ENCODE results near the gene ARFRP1. TPM values are rescaled to one million over a fixed set of nuclear protein-coding genes. Genes with fewer than 3 reads are reported as not detected.

Gene ARFRP1
- total RNA-seq, 1 donor from 2014 or later, result 46.1 TPM

DNA sequence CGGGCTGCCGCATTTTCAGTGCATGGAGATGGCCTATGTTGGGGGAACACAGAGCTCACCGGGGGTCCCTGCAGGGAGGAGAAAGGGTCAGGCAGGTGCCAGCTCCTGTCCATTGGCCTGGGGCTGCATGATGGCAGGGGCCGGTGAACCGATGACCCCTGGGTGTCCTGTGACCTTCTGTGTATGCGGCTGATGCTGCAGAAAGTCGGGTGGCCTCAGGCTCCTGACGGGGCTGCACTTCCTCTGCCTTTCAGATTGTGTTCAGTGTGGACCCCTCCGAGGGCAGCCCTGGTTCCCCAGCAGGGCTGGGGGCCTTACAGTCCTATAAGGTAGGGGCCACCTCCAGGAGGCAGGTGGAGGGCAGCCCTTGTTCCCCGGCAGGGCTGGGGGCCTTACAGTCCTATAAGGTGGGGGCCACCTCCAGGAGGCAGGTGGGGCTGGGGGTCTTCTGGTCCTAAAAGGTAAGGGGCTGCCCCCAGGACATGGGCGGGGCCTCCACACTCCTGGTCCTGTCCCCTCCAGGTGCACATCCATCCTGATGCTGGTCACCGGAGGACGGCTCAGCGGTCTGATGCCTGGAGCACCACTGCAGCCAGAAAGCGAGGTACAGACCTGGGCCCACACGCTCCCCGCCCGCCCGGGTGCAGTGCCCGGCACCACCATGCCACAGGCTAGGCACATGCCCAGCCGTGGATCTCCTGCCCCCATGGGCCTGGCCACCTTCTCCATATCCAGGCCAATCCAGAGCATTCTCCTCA lies 22.3 kb downstream of the ARFRP1 start:
- no peaks in the 10 kb centered on the region for H3K27me3 Mint-ChIP-seq (ENCODE audit: unreplicated experiment)
- DNase-seq (ENCODE audit: extremely low spot score, unreplicated experiment), result no peak
- TF ChIP-seq, protein P1, sequence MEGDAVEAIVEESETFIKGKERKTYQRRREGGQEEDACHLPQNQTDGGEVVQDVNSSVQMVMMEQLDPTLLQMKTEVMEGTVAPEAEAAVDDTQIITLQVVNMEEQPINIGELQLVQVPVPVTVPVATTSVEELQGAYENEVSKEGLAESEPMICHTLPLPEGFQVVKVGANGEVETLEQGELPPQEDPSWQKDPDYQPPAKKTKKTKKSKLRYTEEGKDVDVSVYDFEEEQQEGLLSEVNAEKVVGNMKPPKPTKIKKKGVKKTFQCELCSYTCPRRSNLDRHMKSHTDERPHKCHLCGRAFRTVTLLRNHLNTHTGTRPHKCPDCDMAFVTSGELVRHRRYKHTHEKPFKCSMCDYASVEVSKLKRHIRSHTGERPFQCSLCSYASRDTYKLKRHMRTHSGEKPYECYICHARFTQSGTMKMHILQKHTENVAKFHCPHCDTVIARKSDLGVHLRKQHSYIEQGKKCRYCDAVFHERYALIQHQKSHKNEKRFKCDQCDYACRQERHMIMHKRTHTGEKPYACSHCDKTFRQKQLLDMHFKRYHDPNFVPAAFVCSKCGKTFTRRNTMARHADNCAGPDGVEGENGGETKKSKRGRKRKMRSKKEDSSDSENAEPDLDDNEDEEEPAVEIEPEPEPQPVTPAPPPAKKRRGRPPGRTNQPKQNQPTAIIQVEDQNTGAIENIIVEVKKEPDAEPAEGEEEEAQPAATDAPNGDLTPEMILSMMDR (IDR thresholded peaks at IDR 0.05), result no peak
- H3K9me3 Mint-ChIP-seq (ENCODE audit: unreplicated experiment), result no peaks in the 10 kb centered on the region
- H3K27ac Mint-ChIP-seq (ENCODE audit: unreplicated experiment), result peak overlapping the region; percentile 47
- no peak overlapping the region for H3K4me3 Mint-ChIP-seq (ENCODE audit: unreplicated experiment)
- peaks cover 47% of the 10 kb centered on the region for H3K4me1 Mint-ChIP-seq (ENCODE audit: unreplicated experiment)
- no peaks in the 10 kb centered on the region for H3K36me3 Mint-ChIP-seq (ENCODE audit: unreplicated experiment)

DNA sequence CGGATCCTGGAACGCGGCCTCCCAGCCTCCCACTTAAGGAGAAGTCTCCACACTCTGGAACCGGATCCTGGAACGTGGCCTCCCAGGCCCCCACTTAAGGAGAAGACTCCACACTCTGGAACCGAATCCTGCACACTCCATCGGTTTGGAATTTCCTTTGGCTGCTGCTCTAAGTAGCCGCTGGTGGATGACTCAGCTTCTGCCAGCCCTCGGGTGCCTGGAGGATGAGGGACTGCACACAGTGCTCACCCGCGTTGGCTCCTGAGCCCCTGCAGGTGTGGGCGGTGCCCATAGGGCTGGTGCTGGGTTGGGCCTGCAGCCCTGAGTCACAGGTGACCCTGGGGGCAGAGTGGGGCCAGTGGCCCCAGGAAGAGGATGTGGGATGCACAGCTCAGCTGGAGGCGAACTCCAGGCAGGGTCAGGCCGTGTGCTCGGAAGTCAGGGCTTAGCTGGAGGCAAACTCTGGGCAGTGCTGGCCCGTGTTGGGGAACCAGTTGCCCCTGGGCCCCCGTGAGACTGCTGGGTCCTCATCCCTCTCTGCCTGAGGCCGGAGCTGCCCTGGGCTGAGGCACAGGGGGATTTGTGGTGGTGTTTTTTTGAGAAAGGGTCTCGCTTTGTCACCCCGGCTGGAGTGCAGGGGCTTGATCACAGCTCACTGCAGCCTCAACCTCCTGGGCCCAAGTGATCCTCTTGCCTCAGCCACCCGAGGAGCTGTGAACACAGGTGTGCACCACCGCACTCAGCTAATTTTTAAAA lies 25.2 kb downstream of the ARFRP1 start:
- TF ChIP-seq, protein P1 (IDR thresholded peaks at IDR 0.05), result no peak
- no peaks in the 10 kb centered on the region for H3K27me3 Mint-ChIP-seq (ENCODE audit: unreplicated experiment)
- peaks cover 2% of the 10 kb centered on the region for H3K36me3 Mint-ChIP-seq (ENCODE audit: unreplicated experiment)
- no peak overlapping the region for H3K4me3 Mint-ChIP-seq (ENCODE audit: unreplicated experiment)
- DNase-seq (ENCODE audit: extremely low spot score, unreplicated experiment), result no peak
- peak overlapping the region; percentile 88 for H3K27ac Mint-ChIP-seq (ENCODE audit: unreplicated experiment)
- H3K4me1 Mint-ChIP-seq (ENCODE audit: unreplicated experiment), result peaks cover 43% of the 10 kb centered on the region
- H3K9me3 Mint-ChIP-seq (ENCODE audit: unreplicated experiment), result no peaks in the 10 kb centered on the region

- no peak overlapping the region for H3K4me3 Mint-ChIP-seq (ENCODE audit: unreplicated experiment)
- no peaks in the 10 kb centered on the region for H3K27me3 Mint-ChIP-seq (ENCODE audit: unreplicated experiment)
- peak overlapping the region; percentile 88 for H3K27ac Mint-ChIP-seq (ENCODE audit: unreplicated experiment)
These were observed 26.1 kb downstream of the ARFRP1 start for GRCh38 chr20:63681609-63682142.

GRCh38 chr20:63680857-63681608 lies 26.7 kb downstream of the ARFRP1 start:
- H3K4me3 Mint-ChIP-seq (ENCODE audit: unreplicated experiment), result no peak overlapping the region
- H3K4me1 Mint-ChIP-seq (ENCODE audit: unreplicated experiment), result peaks cover 30% of the 10 kb centered on the region
- H3K9me3 Mint-ChIP-seq (ENCODE audit: unreplicated experiment), result no peaks in the 10 kb centered on the region
- TF ChIP-seq, protein P1 (IDR thresholded peaks at IDR 0.05), result no peak
- DNase-seq (ENCODE audit: extremely low spot score, unreplicated experiment), result no peak
- no peak overlapping the region for H3K27ac Mint-ChIP-seq (ENCODE audit: unreplicated experiment)
- H3K36me3 Mint-ChIP-seq (ENCODE audit: unreplicated experiment), result peaks cover 12% of the 10 kb centered on the region
- no peaks in the 10 kb centered on the region for H3K27me3 Mint-ChIP-seq (ENCODE audit: unreplicated experiment)

More at GRCh38 chr20:63681609-63682142, 26.1 kb downstream of the ARFRP1 start:
- DNase-seq (ENCODE audit: extremely low spot score, unreplicated experiment), result no peak
- TF ChIP-seq, protein P1 (IDR thresholded peaks at IDR 0.05), result no peak
- peaks cover 35% of the 10 kb centered on the region for H3K4me1 Mint-ChIP-seq (ENCODE audit: unreplicated experiment)
- H3K9me3 Mint-ChIP-seq (ENCODE audit: unreplicated experiment), result no peaks in the 10 kb centered on the region
- H3K36me3 Mint-ChIP-seq (ENCODE audit: unreplicated experiment), result peaks cover 8% of the 10 kb centered on the region

All from osteocyte (in vitro differentiated cells).